ENCODE measurements around the gene PNMA6F. TPM values are rescaled to one million over a fixed set of nuclear protein-coding genes. Genes with fewer than 3 reads are reported as not detected.

The PNMA6F gene
- total RNA-seq, 1 donor from 2014 or later = not detected

- H3K4me1 Mint-ChIP-seq = peaks cover 19% of the 10 kb centered on the region
- Histone ChIP-seq H2AFZ (replicated peaks) (no peak overlapping the region), H3K9ac (no peak overlapping the region), H3K79me2 (ENCODE audit: low read depth) (no peaks in the 10 kb centered on the region), H3K4me2 (no peak overlapping the region), H3F3A (ENCODE audit: low read depth) (no peaks in the 10 kb centered on the region), H3K27ac (no peak overlapping the region), H3K4me1 (no peaks in the 10 kb centered on the region), H3K9me3 (ENCODE audit: low read depth) (no peaks in the 10 kb centered on the region), H3K27me3 (no peaks in the 10 kb centered on the region), H3K36me3 (no peaks in the 10 kb centered on the region), H3K4me3 (no peak overlapping the region), H4K20me1 (ENCODE audit: low read depth) (no peaks in the 10 kb centered on the region)
- no peak for TF ChIP-seq EZH2 (IDR thresholded peaks at IDR 0.05)
- TF ChIP-seq CTCF (IDR thresholded peaks at IDR 0.05) = no peak
- no peak for TF ChIP-seq EZH2phosphoT487 (IDR thresholded peaks at IDR 0.05)
- no peak overlapping the region for H3K4me3 Mint-ChIP-seq
- peaks cover 22% of the 10 kb centered on the region for H3K9me3 Mint-ChIP-seq
- no peaks in the 10 kb centered on the region for H3K36me3 Mint-ChIP-seq
- H3K27me3 Mint-ChIP-seq (ENCODE audit: insufficient read depth, low read depth) = peaks cover 13% of the 10 kb centered on the region
- no peak for DNase-seq (ENCODE audit: low spot score)
- no peak overlapping the region for H3K27ac Mint-ChIP-seq
Measured at GRCh38 chrX:153307276-153308178, 14.0 kb downstream of the PNMA6F start.

- Histone ChIP-seq H3K4me1 (no peaks in the 10 kb centered on the region), H3K4me2 (no peak overlapping the region), H3K27ac (no peak overlapping the region), H3K4me3 (no peak overlapping the region), H3K9ac (no peak overlapping the region), H3K36me3 (no peaks in the 10 kb centered on the region), H2AFZ (replicated peaks) (no peak overlapping the region), H3K27me3 (no peaks in the 10 kb centered on the region), H3K9me3 (ENCODE audit: low read depth) (no peaks in the 10 kb centered on the region), H3F3A (ENCODE audit: low read depth) (no peaks in the 10 kb centered on the region), H4K20me1 (ENCODE audit: low read depth) (no peaks in the 10 kb centered on the region), H3K79me2 (ENCODE audit: low read depth) (no peaks in the 10 kb centered on the region)
- H3K9me3 Mint-ChIP-seq = peaks cover 25% of the 10 kb centered on the region
- H3K27me3 Mint-ChIP-seq (ENCODE audit: insufficient read depth, low read depth) = peaks cover 13% of the 10 kb centered on the region
- H3K4me1 Mint-ChIP-seq = peaks cover 19% of the 10 kb centered on the region
- H3K27ac Mint-ChIP-seq = no peak overlapping the region
- no peak for TF ChIP-seq EZH2phosphoT487 (IDR thresholded peaks at IDR 0.05)
- TF ChIP-seq CTCF (IDR thresholded peaks at IDR 0.05) = no peak
- TF ChIP-seq EZH2 (IDR thresholded peaks at IDR 0.05) = no peak
- H3K4me3 Mint-ChIP-seq = no peak overlapping the region
- no peak for DNase-seq (ENCODE audit: low spot score)
- no peaks in the 10 kb centered on the region for H3K36me3 Mint-ChIP-seq
Measured at GRCh38 chrX:153306527-153307115, 14.9 kb downstream of the PNMA6F start.

- no peaks in the 10 kb centered on the region for H3K36me3 Mint-ChIP-seq
- Histone ChIP-seq H3K79me2 (ENCODE audit: low read depth) (no peaks in the 10 kb centered on the region), H3K27me3 (no peaks in the 10 kb centered on the region), H3K27ac (no peak overlapping the region), H4K20me1 (ENCODE audit: low read depth) (no peaks in the 10 kb centered on the region), H3K4me3 (no peak overlapping the region), H3K9me3 (ENCODE audit: low read depth) (no peaks in the 10 kb centered on the region), H3K4me2 (no peak overlapping the region), H2AFZ (replicated peaks) (no peak overlapping the region), H3K4me1 (no peaks in the 10 kb centered on the region), H3F3A (ENCODE audit: low read depth) (no peaks in the 10 kb centered on the region), H3K36me3 (no peaks in the 10 kb centered on the region), H3K9ac (no peak overlapping the region)
- H3K27me3 Mint-ChIP-seq (ENCODE audit: insufficient read depth, low read depth) = peaks cover 11% of the 10 kb centered on the region
- H3K4me3 Mint-ChIP-seq = no peak overlapping the region
- H3K27ac Mint-ChIP-seq = no peak overlapping the region
- no peak for TF ChIP-seq CTCF (IDR thresholded peaks at IDR 0.05)
- TF ChIP-seq EZH2phosphoT487 (IDR thresholded peaks at IDR 0.05) = no peak
- TF ChIP-seq EZH2 (IDR thresholded peaks at IDR 0.05) = no peak
- H3K9me3 Mint-ChIP-seq = peaks cover 21% of the 10 kb centered on the region
- DNase-seq (ENCODE audit: low spot score) = no peak
- H3K4me1 Mint-ChIP-seq = peaks cover 16% of the 10 kb centered on the region
Measured at GRCh38 chrX:153305972-153306371, 15.6 kb downstream of the PNMA6F start.

All from neural progenitor cell (in vitro differentiated cells).